ENCODE measurements around the gene NELFE.
"Not testable (repeated sequence)": the region's sequence is repeated elsewhere in the genome, so short reads cannot be mapped to it uniquely, and the experiment has no call there.

Gene NELFE

GRCh38 chr6:31949926-31950548 is 8.7 kb downstream of the NELFE start:
- DNase-seq (ENCODE audit: low read depth in 1 of 2, low spot score in 1 of 2): no peak

GRCh38 chr6:31948753-31949413 is 9.9 kb downstream of the NELFE start:
- no peak for DNase-seq (ENCODE audit: low read depth in 1 of 2, low spot score in 1 of 2)

- DNase-seq (ENCODE audit: low read depth in 1 of 2, low spot score in 1 of 2): no peak
Measured at GRCh38 chr6:31948306-31948705, 10.5 kb downstream of the NELFE start.

DNA sequence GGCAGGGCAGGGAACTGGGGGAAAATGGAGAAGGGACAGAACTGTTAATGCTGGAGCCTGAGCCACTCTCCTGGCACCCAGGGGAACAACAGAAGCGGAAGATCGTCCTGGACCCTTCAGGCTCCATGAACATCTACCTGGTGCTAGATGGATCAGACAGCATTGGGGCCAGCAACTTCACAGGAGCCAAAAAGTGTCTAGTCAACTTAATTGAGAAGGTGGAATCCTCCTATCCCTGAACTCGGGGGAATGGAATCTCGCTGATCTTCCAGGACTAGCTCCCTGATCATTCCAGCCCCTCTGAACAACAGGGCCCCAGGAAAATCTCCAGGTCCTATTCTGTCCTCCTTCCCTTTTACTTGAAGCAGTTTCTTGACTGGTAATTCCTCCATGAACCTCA is 10.9 kb downstream of the NELFE start:
- DNase-seq (ENCODE audit: low read depth in 1 of 2, low spot score in 1 of 2): no peak

GRCh38 chr6:31947070-31947675 is 11.6 kb downstream of the NELFE start:
- DNase-seq (ENCODE audit: low read depth in 1 of 2, low spot score in 1 of 2): no peak

DNA sequence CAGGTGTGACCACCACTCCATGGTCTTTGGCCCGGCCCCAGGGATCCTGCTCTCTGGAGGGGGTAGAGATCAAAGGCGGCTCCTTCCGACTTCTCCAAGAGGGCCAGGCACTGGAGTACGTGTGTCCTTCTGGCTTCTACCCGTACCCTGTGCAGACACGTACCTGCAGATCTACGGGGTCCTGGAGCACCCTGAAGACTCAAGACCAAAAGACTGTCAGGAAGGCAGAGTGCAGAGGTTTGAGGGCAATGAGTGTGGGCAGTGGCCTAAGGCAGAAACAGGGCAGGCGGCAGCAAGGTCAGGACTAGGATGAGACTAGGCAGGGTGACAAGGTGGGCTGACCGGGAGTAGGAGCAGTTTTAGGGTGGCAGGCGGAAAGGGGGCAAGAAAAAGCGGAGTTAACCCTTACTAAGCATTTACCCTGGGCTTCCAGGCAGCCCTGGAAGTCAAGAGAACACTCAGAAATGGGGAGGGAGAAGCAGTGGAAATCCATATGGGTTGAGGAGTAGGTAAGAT is 12.3 kb downstream of the NELFE start:
- DNase-seq (ENCODE audit: low read depth in 1 of 2, low spot score in 1 of 2): no peak

DNA sequence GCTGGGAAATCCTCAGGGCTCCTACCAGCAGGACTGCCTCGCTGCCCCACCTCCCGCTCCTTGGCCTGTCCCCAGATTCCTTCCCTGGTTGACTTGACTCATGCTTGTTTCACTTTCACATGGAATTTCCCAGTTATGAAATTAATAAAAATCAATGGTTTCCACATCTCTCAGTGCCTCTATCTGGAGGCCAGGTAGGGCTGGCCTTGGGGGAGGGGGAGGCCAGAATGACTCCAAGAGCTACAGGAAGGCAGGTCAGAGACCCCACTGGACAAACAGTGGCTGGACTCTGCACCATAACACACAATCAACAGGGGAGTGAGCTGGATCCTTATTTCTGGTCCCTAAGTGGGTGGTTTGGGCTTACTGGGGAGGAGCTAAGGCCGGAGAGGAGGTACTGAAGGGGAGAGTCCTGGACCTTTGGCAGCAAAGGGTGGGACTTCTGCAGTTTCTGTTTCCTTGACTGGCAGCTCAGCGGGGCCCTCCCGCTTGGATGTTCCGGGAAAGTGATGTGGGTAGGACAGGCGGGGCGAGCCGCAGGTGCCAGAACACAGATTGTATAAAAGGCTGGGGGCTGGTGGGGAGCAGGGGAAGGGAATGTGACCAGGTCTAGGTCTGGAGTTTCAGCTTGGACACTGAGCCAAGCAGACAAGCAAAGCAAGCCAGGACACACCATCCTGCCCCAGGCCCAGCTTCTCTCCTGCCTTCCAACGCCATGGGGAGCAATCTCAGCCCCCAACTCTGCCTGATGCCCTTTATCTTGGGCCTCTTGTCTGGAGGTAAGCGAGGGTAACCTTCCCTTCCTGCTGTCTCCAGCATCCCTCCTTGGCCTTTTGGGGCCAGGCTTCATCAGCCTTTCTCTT is 13.0 kb downstream of the NELFE start, which contains the start of gene CFB:
CFB (plus strand) TSS at position 589 of the 863 bp plus-strand sequence; CDS start at position 716, 127 bp downstream.
- no peak for DNase-seq (ENCODE audit: low read depth in 1 of 2, low spot score in 1 of 2)

DNA sequence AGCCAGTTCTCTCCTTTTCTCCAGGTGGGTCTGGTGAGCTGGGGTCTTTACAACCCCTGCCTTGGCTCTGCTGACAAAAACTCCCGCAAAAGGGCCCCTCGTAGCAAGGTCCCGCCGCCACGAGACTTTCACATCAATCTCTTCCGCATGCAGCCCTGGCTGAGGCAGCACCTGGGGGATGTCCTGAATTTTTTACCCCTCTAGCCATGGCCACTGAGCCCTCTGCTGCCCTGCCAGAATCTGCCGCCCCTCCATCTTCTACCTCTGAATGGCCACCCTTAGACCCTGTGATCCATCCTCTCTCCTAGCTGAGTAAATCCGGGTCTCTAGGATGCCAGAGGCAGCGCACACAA is 13.6 kb downstream of the NELFE start:
- no peak for DNase-seq (ENCODE audit: low read depth in 1 of 2, low spot score in 1 of 2)

DNA sequence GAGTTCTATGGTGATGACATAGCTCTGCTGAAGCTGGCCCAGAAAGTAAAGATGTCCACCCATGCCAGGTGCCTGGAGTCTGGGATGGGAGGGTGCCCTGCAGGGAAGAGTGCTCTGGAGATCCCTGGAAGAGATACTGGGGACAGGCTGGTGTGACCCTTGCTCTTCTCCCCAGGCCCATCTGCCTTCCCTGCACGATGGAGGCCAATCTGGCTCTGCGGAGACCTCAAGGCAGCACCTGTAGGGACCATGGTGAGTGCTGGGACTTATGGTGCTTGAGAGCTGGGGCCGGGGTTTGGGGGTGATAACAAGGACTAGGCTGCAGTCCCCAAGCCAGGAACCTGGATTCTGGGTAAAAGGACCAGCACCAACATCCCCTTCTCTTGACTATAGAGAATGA is 15.0 kb downstream of the NELFE start:
- no peak for DNase-seq (ENCODE audit: low read depth in 1 of 2, low spot score in 1 of 2)

DNA sequence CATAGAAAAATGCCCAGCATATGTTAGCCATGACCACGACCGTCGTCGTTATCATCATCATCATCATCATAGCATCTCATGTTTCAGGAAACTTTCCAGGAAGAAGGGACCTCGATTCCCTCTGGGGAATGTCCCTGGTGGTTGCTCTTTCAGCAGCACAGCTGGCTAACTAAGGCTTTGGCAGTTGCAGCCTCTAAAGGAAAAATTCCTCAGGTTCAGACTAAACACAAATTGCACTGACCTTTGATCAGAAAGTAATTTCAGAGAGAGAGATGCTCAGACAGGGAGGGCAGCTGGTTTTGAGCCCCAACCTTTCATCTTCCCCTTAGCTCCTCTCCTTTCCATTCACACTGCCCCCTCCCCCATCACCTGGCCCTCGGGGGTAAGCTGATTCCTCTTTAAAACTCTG is 18.5 kb downstream of the NELFE start:
- DNase-seq (ENCODE audit: low read depth in 1 of 2, low spot score in 1 of 2): no peak

GRCh38 chr6:31935823-31936222 is 22.9 kb downstream of the NELFE start:
- no peak for DNase-seq (ENCODE audit: low read depth in 1 of 2, low spot score in 1 of 2)

GRCh38 chr6:31935021-31935420 is 23.8 kb downstream of the NELFE start:
- DNase-seq (ENCODE audit: low read depth in 1 of 2, low spot score in 1 of 2): no peak

GRCh38 chr6:31933537-31933936 is 25.2 kb downstream of the NELFE start:
- no peak for DNase-seq (ENCODE audit: low read depth in 1 of 2, low spot score in 1 of 2)

- DNase-seq (ENCODE audit: low read depth in 1 of 2, low spot score in 1 of 2): not testable (repeated sequence)
Measured at GRCh38 chr6:31932137-31932536, 26.6 kb downstream of the NELFE start.

DNA sequence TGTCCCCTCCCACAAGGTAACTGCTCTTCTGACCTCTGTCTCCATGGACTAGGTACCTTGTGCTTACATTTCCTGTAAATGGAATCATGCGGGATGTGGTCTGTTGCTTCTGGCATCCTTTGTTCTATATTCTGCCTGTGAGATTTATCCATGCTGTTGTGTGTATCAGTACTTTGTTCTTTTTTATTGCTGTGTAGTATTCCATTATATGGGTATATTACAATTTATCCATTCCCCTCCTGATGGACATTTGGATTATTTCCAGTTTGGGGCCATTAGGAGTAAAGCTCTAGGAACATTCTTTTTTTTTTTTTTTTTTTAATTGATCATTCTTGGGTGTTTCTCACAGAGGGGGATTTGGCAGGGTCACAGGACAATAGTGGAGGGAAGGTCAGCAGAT is 27.8 kb downstream of the NELFE start:
- DNase-seq (ENCODE audit: low read depth in 1 of 2, low spot score in 1 of 2): no peak

DNA sequence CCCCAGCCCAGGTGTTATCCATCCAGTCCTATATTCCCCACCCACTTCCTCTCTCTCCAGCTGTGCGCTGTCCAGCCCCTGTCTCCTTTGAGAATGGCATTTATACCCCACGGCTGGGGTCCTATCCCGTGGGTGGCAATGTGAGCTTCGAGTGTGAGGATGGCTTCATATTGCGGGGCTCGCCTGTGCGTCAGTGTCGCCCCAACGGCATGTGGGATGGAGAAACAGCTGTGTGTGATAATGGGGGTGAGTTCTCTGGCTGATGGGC is 30.2 kb downstream of the NELFE start:
- DNase-seq (ENCODE audit: low read depth in 1 of 2, low spot score in 1 of 2): no peak

DNA sequence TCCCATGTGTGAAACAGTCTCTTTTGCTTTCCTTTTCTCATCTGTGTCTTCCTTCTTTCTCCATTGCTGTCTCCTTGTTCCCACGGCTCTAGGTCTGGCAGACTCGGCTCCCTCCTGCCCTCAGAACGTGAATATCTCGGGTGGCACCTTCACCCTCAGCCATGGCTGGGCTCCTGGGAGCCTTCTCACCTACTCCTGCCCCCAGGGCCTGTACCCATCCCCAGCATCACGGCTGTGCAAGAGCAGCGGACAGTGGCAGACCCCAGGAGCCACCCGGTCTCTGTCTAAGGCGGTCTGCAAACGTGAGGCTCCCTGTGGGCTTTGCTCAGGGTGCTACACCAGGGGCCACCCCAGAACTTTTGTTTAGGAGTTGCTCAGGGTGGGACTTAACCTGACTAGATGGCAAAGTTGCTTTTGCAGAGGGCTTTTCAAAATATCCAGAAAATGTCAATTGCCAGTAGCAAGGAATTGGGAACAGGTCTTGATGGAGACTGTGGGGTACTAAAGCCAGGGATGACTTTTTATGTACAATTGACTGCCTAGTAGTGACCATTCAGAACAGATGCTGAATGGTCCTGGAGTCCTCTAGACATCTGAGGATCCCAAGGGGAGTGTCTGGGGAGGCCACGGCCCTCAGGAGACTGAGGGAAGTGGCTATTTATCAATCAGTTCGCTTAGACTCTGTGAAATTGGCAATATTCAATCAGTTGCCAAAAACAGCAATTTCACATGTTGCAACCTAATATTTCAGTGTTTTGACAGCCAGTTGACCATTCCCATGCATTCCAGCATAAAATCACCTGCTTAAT is 30.7 kb downstream of the NELFE start:
- DNase-seq (ENCODE audit: low read depth in 1 of 2, low spot score in 1 of 2): no peak

DNA sequence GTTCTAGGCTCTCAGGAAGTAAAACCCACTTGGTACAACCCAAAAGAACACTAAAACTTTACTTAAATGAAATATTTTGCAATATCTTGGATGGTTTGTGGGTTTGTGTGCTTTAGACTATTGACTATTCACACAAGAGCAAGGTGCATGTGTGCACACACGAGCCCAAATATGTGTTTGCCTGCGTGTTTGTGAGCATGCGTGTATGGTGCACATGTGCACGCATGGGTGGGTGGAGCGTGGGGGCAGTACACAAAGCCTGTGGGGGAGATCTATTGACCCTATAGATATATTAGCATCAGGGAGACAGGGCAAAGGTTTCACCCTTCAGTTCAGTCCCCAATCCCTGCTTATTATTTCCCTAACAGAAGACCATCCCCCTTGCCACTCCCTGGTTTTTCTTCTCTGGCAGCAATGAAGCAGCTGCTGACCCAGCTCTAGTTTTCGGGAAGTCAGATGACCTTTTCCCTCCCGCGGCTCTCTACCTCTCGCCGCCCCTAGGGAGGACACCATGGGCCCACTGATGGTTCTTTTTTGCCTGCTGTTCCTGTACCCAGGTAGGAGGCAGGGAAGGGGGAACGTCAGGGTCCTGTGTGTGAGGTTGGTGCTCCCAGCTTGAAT is 31.4 kb downstream of the NELFE start, which contains the start of gene C2:
C2 (plus strand) TSS at position 476 of the 621 bp plus-strand sequence; CDS start at position 512, 36 bp downstream.
- DNase-seq (ENCODE audit: low read depth in 1 of 2, low spot score in 1 of 2): no peak

DNA sequence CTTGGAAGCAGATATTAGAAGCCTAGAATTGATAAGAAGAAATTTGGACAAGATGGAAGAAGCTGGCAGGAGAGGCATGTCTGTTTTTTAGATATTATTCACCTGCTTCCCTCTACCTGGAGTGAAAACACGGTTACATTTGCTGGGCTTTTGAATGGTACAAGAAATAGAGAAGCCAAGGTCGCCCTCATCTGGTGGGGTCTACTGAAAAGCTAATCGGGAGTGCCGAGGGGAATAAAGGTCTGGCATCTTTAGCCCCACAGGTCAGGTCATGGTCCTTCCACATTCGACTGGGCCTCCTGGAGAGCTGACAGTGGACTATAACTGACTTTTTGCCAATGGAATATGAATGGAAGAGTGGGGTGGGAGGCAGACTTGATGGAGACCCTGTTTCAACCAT is 35.8 kb downstream of the NELFE start:
- no peak for DNase-seq (ENCODE audit: low read depth in 1 of 2, low spot score in 1 of 2)

- DNase-seq (ENCODE audit: low read depth in 1 of 2, low spot score in 1 of 2): no peak
Measured at GRCh38 chr6:31920811-31921210, 38.0 kb downstream of the NELFE start.

Data from stimulated activated CD4-positive, alpha-beta T cell treated with anti-CD3 and anti-CD28 coated beads, Interleukin-15, amount 100 ng/mL, for 1 hour (primary cell).